WERI-Rb-1 (cell line): ENCODE measurements around the gene CATSPERB.

Source experiments
- DNase-seq: peaks from one replicate; pipeline ENCODE4 v3.0.0-alpha.2; 2020
- H3K27ac ChIP-seq: fragments of 250-450 bp; sonication (Bioruptor Pico); 2 replicates; pipeline ENCODE4 v1.5.1; 2020; ENCODE audit warnings: mild to moderate bottlenecking, moderate library complexity
- H3K27me3 ChIP-seq: fragments of 250-450 bp; sonication (Bioruptor Pico); 2 replicates; pipeline ENCODE4 v1.5.1; 2021; ENCODE audit warnings: mild to moderate bottlenecking, low read depth, moderate library complexity; ENCODE audit not compliant: insufficient read depth, severe bottlenecking
- H3K36me3 ChIP-seq: fragments of 250-450 bp; sonication (Bioruptor Pico); 2 replicates; pipeline ENCODE4 v1.5.1; 2020; ENCODE audit warnings: mild to moderate bottlenecking, moderate library complexity
- H3K4me3 ChIP-seq: 2 replicates; pipeline ENCODE4 v1.5.1; 2011; ENCODE audit warnings: low read depth, mild to moderate bottlenecking, control low read depth, low read length
- H3K9me3 ChIP-seq: fragments of 250-450 bp; sonication (Bioruptor Pico); 2 replicates; pipeline ENCODE4 v1.5.1; 2021; ENCODE audit warnings: mild to moderate bottlenecking, moderate library complexity; ENCODE audit not compliant: severe bottlenecking
- TF ChIP-seq, protein P1 (sequence below): IDR thresholded peaks from 2 replicates; pipeline ENCODE4 v1.5.1; 2011; ENCODE audit warnings: low read depth, mild to moderate bottlenecking, control low read depth, inconsistent platforms, low read length

The CATSPERB gene

DNA sequence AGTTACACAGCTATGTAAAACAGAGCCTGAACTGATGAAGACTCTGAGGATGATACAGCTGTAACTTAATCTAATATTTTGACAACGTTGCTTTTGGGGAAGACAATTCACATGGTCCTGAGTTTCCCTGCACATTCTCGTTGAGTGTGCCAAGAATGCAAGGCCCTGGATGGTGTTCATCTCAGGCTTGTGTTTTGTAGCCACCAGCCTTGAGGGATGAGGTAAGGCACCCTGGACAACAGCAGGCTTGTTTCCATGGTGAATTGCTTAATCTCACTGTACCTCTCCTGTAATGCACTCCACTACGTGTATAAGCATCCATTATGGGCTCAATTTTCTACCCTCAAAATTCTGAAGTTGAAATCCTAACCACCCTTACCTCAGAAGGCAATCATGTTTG lies 2.1 kb downstream of the CATSPERB start:
- no peak for DNase-seq
- no peaks in the 10 kb centered on the region for H3K27me3 ChIP-seq

DNA sequence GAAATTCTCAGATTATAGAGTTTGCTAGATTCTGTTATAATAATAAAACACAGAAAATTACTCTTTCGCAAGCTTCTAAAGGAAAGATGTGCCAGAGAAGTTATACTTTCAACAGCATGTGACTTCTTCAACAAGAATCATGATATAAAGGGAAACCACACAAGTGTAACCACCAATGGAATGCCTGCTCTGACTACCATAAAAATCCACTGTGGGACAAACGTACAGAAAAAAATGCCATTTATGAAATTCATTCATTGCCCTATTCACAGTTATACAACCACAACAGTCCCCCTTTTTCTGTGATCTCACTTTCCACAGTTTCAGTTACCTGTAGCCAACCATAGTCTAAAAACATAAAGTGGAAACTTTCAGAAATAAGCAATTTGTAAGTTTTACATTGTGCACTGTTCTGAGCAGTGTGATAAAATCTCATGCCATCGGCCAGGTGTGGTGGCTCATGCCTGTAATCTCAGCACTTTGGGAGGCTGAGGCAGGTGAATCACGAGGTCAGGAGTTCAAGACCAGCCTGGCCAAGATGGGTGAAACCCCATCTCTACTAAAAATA lies 3.2 kb downstream of the CATSPERB start:
- Histone ChIP-seq H3K27me3 (no peaks in the 10 kb centered on the region), H3K9me3 (no peaks in the 10 kb centered on the region), H3K4me3 (no peak overlapping the region), H3K36me3 (no peaks in the 10 kb centered on the region), H3K27ac (no peak overlapping the region)
- TF ChIP-seq, protein P1, sequence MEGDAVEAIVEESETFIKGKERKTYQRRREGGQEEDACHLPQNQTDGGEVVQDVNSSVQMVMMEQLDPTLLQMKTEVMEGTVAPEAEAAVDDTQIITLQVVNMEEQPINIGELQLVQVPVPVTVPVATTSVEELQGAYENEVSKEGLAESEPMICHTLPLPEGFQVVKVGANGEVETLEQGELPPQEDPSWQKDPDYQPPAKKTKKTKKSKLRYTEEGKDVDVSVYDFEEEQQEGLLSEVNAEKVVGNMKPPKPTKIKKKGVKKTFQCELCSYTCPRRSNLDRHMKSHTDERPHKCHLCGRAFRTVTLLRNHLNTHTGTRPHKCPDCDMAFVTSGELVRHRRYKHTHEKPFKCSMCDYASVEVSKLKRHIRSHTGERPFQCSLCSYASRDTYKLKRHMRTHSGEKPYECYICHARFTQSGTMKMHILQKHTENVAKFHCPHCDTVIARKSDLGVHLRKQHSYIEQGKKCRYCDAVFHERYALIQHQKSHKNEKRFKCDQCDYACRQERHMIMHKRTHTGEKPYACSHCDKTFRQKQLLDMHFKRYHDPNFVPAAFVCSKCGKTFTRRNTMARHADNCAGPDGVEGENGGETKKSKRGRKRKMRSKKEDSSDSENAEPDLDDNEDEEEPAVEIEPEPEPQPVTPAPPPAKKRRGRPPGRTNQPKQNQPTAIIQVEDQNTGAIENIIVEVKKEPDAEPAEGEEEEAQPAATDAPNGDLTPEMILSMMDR, result no peak
- no peak for DNase-seq

More for the DNA sequence above, 2.1 kb downstream of the CATSPERB start:
- Histone ChIP-seq H3K4me3 (no peak overlapping the region), H3K27ac (no peak overlapping the region), H3K36me3 (no peaks in the 10 kb centered on the region), H3K9me3 (no peaks in the 10 kb centered on the region)
- TF ChIP-seq, protein P1, result no peak

DNA sequence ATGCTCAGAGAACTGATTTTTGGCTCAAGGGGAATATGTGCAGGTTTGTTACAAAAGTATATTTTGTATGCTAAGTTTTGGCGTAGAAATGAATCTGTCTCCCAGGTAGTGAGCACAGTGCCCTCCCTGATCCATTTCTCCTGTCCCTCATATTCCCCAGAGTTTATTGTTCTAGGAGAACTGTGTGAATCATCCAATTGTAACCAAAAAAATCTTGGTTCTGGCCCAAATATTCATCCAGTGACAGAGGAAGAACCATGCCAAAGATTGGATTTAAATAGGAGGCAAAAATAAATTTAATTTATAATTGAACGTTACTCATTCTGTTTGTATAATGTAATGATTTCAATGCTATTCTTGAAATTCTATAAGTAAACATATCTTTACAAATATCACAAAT lies 4.8 kb downstream of the CATSPERB start:
- no peak overlapping the region for H3K4me3 ChIP-seq
- no peaks in the 10 kb centered on the region for H3K27me3 ChIP-seq
- TF ChIP-seq, protein P1, result no peak
- no peaks in the 10 kb centered on the region for H3K9me3 ChIP-seq
- no peaks in the 10 kb centered on the region for H3K36me3 ChIP-seq
- H3K27ac ChIP-seq, result no peak overlapping the region
- no peak for DNase-seq

DNA sequence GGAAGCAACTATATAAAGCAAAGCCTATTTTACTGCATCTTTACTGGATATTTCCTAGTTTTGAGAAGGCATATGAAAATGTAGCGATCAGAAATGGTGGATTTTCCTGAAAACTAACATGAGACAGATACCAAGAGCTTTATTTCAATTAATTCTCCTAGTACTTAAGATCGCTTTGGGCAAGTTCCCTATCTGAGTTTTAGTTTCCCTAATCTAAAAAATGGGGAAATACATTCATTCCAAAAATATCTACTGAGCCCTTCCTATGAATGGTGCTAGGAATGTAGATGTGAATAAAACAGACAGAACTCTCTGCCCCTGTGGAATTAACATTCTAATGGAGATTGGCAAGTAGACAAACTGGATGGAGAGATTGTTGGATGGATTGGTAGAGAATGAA lies 8.4 kb downstream of the CATSPERB start:
- Histone ChIP-seq H3K36me3 (no peaks in the 10 kb centered on the region), H3K27me3 (no peaks in the 10 kb centered on the region), H3K4me3 (no peak overlapping the region), H3K27ac (no peak overlapping the region), H3K9me3 (no peaks in the 10 kb centered on the region)
- TF ChIP-seq, protein P1, result no peak
- DNase-seq, result no peak

DNA sequence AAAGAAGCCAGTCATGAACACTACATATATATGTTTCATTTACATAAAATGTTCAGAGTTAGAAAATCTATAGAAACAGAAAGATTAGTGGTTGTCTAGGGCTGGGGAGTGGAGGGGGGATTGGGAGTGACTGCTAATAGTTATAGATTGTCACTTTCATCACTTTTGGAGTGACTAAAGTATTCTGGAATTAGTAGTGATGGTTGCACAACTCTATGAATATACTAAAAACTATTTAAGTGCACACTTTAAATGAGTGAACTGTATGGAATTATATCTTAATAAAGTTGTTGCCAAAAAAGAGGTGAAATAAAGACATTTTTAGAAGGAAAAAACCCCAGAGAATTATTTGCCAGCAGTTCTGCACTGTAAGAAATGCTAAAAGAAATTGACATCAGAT lies 9.5 kb downstream of the CATSPERB start:
- DNase-seq, result no peak
- H3K27me3 ChIP-seq, result no peaks in the 10 kb centered on the region
- TF ChIP-seq, protein P1, result no peak
- H3K9me3 ChIP-seq, result no peaks in the 10 kb centered on the region
- H3K36me3 ChIP-seq, result no peaks in the 10 kb centered on the region
- H3K4me3 ChIP-seq, result no peak overlapping the region
- no peak overlapping the region for H3K27ac ChIP-seq

DNA sequence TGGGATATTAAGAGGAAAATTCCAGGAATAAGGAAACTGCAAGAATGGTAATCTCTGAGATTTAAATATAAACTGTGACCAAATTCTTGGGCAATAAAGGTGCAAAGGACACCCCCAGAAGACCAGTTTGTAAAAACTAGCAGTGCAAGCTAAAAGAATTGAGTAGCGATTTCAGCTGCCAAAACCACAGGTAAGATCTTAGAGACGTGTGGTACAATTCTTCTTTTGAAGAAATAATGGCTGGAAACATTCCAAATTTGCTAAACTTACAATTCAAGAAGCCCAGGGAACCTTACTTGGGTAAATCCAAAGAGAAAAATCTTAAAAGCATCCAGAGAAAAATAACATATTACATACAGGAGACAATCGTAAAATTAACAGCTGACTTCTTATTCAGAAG lies 12.0 kb downstream of the CATSPERB start:
- Histone ChIP-seq H3K4me3 (no peak overlapping the region), H3K9me3 (no peaks in the 10 kb centered on the region), H3K27me3 (no peaks in the 10 kb centered on the region), H3K27ac (no peak overlapping the region), H3K36me3 (no peaks in the 10 kb centered on the region)
- no peak for DNase-seq
- TF ChIP-seq, protein P1, result no peak
